NB4 (cell line): Measurements from ENCODE around the gene FBXO47.

Source experiments
- MAX ChIP-seq: IDR thresholded peaks from 2 replicates; pipeline ENCODE4 v1.6.1; 2011; ENCODE audit warnings: low read depth, low read length
- MYC ChIP-seq: IDR thresholded peaks from 2 replicates; pipeline ENCODE4 v1.6.1; 2011; ENCODE audit warnings: low read depth, low read length
- POLR2A ChIP-seq: IDR thresholded peaks from 2 replicates; pipeline ENCODE4 v1.6.1; 2011; ENCODE audit warnings: mild to moderate bottlenecking; ENCODE audit not compliant: insufficient read length; ENCODE audit errors: extremely low read depth
- TF ChIP-seq, protein P1 (sequence below): IDR thresholded peaks from one replicate; pipeline ENCODE4 v1.5.1; 2012; ENCODE audit warnings: low read depth, low read length

GRCh38 chr17:39002991-39003715 lies 36.0 kb upstream of the FBXO47 start:
- TF ChIP-seq, protein P1, sequence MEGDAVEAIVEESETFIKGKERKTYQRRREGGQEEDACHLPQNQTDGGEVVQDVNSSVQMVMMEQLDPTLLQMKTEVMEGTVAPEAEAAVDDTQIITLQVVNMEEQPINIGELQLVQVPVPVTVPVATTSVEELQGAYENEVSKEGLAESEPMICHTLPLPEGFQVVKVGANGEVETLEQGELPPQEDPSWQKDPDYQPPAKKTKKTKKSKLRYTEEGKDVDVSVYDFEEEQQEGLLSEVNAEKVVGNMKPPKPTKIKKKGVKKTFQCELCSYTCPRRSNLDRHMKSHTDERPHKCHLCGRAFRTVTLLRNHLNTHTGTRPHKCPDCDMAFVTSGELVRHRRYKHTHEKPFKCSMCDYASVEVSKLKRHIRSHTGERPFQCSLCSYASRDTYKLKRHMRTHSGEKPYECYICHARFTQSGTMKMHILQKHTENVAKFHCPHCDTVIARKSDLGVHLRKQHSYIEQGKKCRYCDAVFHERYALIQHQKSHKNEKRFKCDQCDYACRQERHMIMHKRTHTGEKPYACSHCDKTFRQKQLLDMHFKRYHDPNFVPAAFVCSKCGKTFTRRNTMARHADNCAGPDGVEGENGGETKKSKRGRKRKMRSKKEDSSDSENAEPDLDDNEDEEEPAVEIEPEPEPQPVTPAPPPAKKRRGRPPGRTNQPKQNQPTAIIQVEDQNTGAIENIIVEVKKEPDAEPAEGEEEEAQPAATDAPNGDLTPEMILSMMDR: no peak
- TF ChIP-seq MAX (no peak), POLR2A (no peak), MYC (no peak)
